Nephron progenitor cell (in vitro differentiated cells): ENCODE measurements around the gene RHEB.
A peak's percentile ranks its signal among the peaks of the same experiment; 100 is the strongest.

ENCODE experiments used
- DNase-seq: peaks from one replicate; pipeline ENCODE4 v3.0.0; 2021
- H3K27ac Mint-ChIP-seq: 2 replicates; pipeline ENCODE4 v1.8.0; 2021; ENCODE audit warnings: mild to moderate bottlenecking, moderate library complexity, mixed read lengths
- H3K27me3 Mint-ChIP-seq: 2 replicates; pipeline ENCODE4 v1.8.0; 2021; ENCODE audit warnings: mild to moderate bottlenecking, low read depth, mixed read lengths; ENCODE audit not compliant: poor library complexity
- H3K36me3 Mint-ChIP-seq: 2 replicates; pipeline ENCODE4 v1.8.0; 2021; ENCODE audit warnings: low read depth, mixed read lengths
- H3K4me1 Mint-ChIP-seq: 2 replicates; pipeline ENCODE4 v1.8.0; 2021; ENCODE audit warnings: mixed read lengths
- H3K4me3 Mint-ChIP-seq: 2 replicates; pipeline ENCODE4 v1.8.0; 2021; ENCODE audit warnings: mild to moderate bottlenecking, moderate library complexity, mixed read lengths
- H3K9me3 Mint-ChIP-seq: 2 replicates; pipeline ENCODE4 v1.8.0; 2021; ENCODE audit warnings: mild to moderate bottlenecking, moderate library complexity, mixed read lengths
- CTCF ChIP-seq: fragments of 200-600 bp; sonication (generic); IDR thresholded peaks from 2 replicates; pipeline ENCODE4 v1.5.0; 2021; ENCODE audit warnings: antibody characterized with exemption

Gene RHEB

GRCh38 chr7:151549083-151549482, 29.4 kb upstream of the RHEB start:
- H3K36me3 Mint-ChIP-seq, result no peaks in the 10 kb centered on the region
- H3K4me1 Mint-ChIP-seq, result peaks cover 34% of the 10 kb centered on the region
- no peak for TF ChIP-seq CTCF
- H3K27me3 Mint-ChIP-seq, result peaks cover 26% of the 10 kb centered on the region
- H3K27ac Mint-ChIP-seq, result peak overlapping the region; percentile 84
- H3K9me3 Mint-ChIP-seq, result no peaks in the 10 kb centered on the region
- H3K4me3 Mint-ChIP-seq, result no peak overlapping the region
- no peak for DNase-seq

- H3K27ac Mint-ChIP-seq, result no peak overlapping the region
- no peaks in the 10 kb centered on the region for H3K36me3 Mint-ChIP-seq
- H3K27me3 Mint-ChIP-seq, result peaks cover 26% of the 10 kb centered on the region
- no peak overlapping the region for H3K4me3 Mint-ChIP-seq
- peaks cover 16% of the 10 kb centered on the region for H3K4me1 Mint-ChIP-seq
- H3K9me3 Mint-ChIP-seq, result no peaks in the 10 kb centered on the region
- TF ChIP-seq CTCF, result no peak
- DNase-seq, result no peak
Observed at GRCh38 chr7:151544183-151544582, 24.5 kb upstream of the RHEB start.

- Mint-ChIP-seq H3K9me3 (no peaks in the 10 kb centered on the region), H3K36me3 (no peaks in the 10 kb centered on the region), H3K4me3 (no peak overlapping the region), H3K27ac (no peak overlapping the region), H3K4me1 (peaks cover 27% of the 10 kb centered on the region), H3K27me3 (peaks cover 20% of the 10 kb centered on the region)
- DNase-seq, result no peak
- TF ChIP-seq CTCF, result no peak
Observed at GRCh38 chr7:151542606-151543130, 23.0 kb upstream of the RHEB start.

- Mint-ChIP-seq H3K27me3 (peaks cover 19% of the 10 kb centered on the region), H3K36me3 (no peaks in the 10 kb centered on the region), H3K27ac (no peak overlapping the region), H3K4me3 (no peak overlapping the region), H3K4me1 (peaks cover 28% of the 10 kb centered on the region), H3K9me3 (no peaks in the 10 kb centered on the region)
- no peak for TF ChIP-seq CTCF
- no peak for DNase-seq
Observed at GRCh38 chr7:151541709-151542499, 22.2 kb upstream of the RHEB start.

- Mint-ChIP-seq H3K4me1 (peaks cover 28% of the 10 kb centered on the region), H3K36me3 (no peaks in the 10 kb centered on the region), H3K27me3 (peaks cover 17% of the 10 kb centered on the region), H3K27ac (no peak overlapping the region), H3K4me3 (no peak overlapping the region), H3K9me3 (peaks cover 8% of the 10 kb centered on the region)
- no peak for TF ChIP-seq CTCF
- no peak for DNase-seq
Observed at GRCh38 chr7:151540146-151540545, 20.5 kb upstream of the RHEB start.
